Measurements from ENCODE around the gene CRIP2.

CRIP2 gene

DNA sequence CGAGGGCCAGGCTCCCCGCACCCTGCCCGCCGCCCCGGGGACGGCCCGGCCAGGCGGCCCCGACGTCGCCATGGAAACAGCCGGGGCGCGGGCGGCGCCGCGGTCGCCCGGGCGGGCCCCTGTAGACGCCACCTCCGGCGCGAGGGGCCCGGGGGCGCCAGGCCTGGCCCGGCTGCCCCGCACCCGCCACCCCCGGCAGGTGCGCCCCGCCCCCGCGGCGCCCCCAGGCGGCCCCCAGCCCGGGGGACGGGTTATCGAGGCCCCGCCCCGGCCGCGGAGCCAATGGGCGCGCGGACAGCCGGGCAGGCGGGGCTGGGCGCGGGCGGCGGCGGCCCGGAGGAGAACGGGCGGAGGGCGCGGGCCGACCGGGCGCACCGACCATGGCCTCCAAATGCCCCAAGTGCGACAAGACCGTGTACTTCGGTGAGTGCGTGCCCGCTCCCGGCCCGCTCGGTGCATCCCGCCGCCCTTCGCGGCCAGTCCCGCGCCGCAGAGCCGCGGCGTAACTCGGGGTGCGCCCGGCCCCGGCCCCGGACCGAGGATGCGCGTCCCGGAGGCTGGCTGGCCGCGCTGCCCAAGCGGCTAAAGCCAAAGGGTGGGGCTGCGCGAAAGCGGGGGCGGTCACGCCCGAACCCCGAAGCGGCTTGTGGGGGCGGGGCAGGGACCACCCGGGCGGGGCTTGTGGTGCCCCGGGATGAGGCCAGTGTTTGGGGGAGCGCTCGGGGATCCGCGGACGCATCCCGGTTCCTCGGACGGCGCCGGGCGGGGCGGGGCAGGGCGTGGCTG lies at the start of gene CRIP2:
CRIP2 (plus strand) TSS at position 339 of the 786 bp plus-strand sequence; CDS start at position 381, 42 bp downstream.
- no peak for DNase-seq

DNA sequence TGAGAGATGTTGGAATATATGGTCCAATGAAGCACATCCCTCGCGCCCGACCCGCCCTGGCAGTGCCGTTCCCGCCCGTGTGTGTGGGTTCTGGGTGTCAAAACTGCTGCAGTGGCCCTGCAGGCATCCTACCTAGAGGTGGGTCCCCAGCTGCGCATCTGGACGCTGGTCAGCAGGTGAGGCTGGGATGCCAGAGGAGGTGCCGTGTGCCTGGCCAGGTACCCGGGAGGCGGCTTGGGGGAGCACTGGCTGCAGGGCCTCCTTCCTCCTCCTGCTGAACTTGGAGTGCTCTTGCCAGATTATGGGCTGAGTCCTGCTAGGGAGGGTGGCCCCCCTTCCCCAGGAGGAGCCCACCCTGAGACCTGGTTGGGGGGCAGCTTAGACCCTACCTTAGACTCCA lies 49.8 kb upstream of the CRIP2 start:
- DNase-seq = no peak

DNA sequence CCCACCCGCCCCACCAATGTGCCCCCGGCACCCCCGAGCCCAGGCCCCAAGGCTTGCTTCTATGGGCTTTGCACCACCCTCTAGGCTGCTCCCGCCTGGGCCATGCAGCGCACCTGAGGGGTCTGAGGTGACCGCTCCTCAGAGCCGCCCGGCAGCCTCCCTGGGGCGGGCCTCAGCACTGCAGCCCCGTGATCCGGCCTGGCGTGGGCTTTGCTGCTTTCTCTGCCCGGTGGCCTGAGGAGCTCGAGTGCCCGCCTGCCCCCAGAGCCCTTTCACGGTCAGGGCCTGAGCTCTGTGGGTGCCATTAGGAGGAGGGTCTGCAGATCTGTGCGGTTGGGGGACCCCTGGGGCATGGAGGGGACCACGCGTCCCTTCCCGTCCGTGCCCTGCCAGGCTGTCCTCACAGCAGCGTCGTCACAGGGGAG lies 48.8 kb upstream of the CRIP2 start:
- no peak for DNase-seq

DNA sequence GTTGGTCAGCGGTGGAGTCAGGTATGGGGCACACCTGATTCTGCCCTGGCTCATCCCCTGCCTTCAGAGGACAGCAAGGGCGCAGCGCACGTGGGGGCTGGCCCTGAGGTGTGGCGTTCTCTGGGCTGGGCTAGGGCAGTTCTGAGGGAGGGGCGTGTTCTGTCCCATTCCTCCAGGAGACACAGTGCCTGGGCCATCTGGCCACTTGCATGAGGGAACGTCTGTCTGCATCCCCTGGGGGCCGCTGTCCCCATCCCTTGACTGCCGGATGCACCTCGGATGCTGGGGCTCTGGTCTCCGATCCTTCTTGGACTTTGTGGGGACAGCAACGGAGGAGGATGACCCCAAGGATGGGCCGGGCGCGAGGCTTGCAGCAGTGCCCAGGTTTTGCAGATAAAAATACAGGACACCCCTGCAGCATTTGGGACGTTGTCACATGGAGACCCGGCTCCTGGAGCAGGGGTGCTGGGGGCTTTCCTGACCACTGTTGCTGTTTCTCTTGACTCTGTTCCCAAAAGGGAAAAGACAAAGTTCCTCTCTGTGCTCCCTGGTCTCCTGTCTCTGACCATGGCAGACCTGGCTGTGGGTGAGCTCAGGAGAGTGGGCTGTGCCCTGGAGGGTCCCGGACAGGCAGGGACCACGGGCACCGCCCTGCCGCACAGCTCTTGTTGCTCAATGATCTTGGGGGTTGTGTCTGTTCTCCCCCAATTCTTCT lies 48.0 kb upstream of the CRIP2 start:
- DNase-seq = no peak

DNA sequence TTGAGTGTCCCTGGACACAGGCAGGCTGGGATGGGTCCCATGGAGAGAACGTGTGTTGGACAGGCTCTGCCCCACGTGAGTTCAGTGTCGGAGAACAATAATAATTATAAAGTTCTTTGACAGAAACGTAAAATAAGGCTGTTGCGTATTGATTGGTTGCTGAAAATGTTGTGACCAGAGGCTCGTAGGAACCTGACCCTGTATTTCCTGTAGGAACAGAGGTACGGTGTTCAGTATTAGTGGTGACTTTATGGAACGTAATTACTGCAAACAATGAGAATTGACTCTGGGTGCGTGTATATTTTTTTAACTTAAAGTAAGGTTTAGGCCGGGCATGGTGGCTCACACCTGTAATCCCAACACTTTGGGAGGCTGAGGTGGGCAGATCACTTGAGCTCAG lies 47.2 kb upstream of the CRIP2 start:
- no peak for DNase-seq

DNA sequence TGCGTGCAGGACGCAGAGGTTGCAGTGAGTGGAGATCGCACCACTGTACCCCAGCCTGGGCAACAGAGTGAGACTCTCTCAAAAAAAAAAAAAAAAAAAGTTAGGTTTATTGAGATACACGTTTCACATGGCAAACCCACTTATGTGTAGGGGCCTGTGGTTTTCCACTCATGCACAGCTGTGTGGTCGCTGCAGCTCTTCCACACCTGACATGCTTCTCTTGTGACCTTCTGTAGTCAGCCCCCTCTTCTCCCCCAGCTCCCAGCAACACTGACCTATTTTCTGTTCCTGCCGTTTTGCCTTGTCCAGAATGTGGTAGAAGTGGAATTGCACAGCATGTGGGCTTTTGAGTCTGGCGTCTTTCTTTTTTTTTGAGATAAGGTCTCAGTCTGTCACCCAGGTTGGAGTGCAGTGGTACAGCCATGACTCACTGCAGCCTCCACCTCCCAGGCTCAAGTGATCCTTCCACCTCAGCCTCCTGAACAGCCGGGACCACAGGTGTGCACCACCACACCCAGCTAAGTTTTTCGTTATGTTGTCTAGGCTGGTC lies 46.6 kb upstream of the CRIP2 start:
- DNase-seq = no peak

DNA sequence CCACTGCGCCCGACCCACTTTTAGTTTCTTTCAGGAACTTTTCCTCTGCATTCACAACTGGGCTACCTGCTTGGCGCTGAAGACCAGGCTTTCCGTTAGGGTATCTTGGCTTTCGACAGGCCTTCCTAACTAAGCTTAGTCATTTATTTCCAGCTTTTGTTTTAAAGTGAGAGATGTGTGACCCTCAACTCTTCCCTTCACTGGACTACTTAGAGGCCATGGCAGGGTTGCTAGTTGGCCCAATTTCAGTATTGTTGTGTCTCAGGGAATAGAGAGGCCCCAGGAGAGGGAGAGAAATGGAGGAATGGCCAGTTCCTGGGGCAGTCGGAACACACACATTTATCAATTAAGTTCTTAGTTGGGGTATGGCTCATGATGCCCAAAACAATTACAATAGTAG lies 44.6 kb upstream of the CRIP2 start:
- no peak for DNase-seq

- no peak for DNase-seq
These were observed 44.1 kb upstream of the CRIP2 start for GRCh38 chr14:105430565-105430964.

GRCh38 chr14:105431256-105431655 lies 43.4 kb upstream of the CRIP2 start:
- no peak for DNase-seq

DNA sequence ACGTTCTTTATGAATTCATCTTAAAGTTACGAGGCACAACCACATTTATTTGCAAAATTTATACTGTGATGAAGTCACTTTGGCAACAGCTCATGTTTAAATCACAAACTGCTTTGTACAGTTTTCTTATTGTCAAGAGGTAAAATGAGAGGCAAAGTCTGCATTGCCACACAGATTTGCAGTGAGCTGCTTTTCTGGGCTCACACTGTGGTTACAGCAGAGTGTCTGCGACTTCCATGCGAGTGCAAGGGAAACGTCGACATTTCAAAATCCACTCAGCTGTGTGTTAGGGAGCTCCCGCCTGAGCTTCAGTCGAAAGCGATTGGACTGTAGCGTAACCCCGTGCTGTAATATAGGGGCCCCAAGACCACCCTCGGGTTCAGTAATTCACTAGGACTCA lies 42.0 kb upstream of the CRIP2 start:
- no peak for DNase-seq

- DNase-seq = no peak
These were observed 41.4 kb upstream of the CRIP2 start for GRCh38 chr14:105433161-105433605.

DNA sequence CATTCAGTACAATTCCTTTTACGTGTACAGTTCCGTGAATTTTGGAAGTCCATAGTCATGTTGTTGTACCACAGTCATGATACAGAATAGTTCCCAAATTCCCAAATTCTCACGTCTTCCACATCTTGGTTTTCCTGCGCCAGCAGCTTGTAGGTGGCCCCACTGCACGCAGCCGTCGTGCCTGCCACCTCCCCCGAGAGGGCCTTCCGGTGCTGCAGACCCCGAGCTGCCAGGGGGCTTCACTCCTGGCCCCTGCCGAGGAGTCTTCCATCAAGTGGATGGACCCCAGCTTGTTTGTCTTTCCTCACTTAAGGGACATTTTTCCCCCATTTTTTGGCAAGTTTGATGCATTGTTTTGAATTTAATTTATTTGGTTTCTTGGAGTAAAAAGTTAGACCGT lies 38.2 kb upstream of the CRIP2 start:
- no peak for DNase-seq

- no peak for DNase-seq
These were observed 37.5 kb upstream of the CRIP2 start for GRCh38 chr14:105436891-105437722.

DNA sequence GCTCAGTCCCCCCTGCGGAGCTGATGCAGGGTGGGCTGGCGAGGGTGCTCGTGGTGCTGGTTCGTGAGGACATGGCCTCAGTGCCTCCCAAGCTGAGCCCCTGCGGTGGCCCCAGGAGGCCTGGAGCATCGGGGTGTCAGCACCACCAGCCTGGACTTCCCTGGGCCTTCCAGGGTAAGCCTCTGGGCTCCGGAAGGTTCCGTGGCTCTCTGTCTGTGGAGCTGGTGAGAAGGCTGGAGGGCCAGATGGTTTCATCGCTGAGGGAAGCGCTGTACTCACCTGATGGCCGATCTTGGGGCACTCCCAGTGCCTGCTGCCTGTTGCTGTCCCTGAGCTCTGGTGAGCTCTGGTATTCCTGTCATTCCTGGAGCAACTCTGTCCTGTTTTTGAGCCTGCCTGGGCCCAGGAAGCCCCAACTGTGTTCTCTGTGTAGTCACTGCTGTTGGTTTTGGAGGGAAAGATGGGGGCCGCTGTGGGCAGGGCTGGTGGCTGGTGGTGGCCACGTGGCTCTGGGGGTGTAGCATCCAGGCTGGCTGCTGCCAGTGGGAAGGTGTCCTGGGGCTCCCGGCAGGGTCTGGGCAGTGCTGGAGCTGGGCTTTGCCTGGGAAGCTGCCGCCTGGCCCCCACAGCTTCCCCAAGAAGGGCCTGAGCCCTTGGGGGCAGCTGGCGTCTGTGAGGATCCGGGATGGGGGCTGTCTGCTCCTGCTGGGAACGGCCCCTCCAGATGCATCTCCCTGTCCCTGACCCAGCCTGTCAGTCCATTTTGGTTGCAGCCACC lies 36.7 kb upstream of the CRIP2 start:
- no peak for DNase-seq

DNA sequence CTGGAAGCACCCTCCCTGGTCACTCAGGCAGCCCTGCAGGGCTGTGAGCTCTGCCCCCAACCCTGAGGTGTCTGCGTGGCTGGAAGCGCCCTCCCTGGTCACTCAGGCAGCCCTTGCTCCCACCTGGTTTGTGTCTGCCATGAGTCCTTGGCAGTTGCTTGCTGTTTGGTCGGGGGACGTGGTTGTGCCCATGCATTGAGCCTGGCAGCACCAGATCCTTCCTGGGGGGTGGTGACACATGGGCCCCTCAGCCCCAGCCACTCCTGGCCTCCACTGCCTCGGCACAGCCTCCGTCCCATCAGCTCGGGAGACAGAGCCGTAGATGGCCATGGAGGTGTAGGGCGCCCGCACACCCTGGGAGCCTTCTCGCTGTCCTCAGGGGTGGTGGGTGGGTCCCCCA lies 35.4 kb upstream of the CRIP2 start:
- no peak for DNase-seq

GRCh38 chr14:105439710-105440553 lies 34.7 kb upstream of the CRIP2 start:
- peak; percentile 9 for DNase-seq

- no peak for DNase-seq
These were observed 34.1 kb upstream of the CRIP2 start for GRCh38 chr14:105440554-105440900.

DNA sequence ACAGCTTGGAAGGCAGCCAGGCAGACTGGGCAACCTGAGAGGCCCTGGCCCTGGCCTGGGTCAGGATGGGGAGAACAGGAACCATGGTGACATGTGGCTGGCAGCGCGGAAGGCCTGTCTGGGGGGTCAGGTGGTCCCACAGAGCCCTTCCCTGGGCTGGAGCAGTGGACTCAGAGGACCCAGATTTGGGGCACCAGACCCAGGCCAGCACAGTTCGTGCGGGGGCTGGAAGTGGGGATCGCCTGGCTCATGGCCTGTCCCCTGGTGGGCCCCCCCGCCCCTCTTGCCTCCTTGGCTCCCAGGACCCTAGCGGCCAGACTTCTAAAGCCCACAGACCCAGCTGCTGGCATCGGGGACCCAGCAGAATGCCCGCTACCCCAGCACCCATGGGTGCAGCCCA lies 33.6 kb upstream of the CRIP2 start:
- no peak for DNase-seq

DNA sequence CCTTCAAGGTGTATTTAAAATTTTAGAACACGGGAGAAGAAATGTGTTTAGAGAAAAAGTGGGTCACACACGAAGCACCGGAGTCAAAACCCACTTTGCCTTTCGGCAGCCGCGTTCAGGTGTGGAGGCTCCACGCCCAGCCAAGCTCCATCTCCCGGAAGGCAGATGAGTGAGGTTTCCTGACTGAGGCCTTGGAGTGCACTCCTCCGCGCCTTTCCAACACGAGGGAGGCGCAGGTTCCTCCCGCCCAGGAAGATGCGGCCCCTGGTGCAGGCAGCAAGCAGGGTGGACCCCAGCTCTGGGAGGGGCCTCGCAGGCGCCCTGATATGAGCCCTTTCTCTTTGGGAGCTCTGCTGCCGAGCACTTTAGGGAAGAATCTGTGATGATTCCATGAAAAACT lies 32.5 kb upstream of the CRIP2 start:
- no peak for DNase-seq

- no peak for DNase-seq
These were observed 31.8 kb upstream of the CRIP2 start for GRCh38 chr14:105442834-105443233.

GRCh38 chr14:105444859-105445258 lies 29.8 kb upstream of the CRIP2 start:
- DNase-seq = no peak

DNA sequence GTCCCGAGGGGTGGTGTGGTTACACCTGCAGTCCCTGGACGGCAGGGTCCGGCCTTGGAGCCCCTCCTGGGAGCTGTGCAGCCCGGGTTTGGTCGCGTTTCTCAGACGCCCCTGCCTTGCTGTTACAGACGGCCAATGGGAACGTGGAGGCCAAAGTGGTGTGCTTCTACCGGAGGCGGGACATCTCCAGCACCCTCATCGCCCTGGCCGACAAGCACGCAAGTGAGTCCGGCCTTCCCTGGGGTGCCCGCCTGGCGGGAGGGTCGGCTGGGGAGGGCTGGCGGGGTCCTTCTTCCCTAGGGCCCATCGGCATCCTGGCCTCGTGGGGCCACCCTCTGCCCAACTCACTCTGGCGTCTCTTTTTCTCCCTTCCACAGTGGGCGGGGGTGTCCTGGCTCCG lies 29.3 kb upstream of the CRIP2 start:
- DNase-seq = no peak

All from SHP77 treated with DMSO at 0.1 percent for 48 hours (cell line).